CD4-positive, CD25-positive, alpha-beta regulatory T cell (primary cell): ENCODE results near the gene TEAD3. TPM values are rescaled to one million over a fixed set of nuclear protein-coding genes. Genes with fewer than 3 reads are reported as not detected.

Experiments
- ATAC-seq, 2 donors: fragments of 150-1000 bp; cut with Tn5 transposase; one replicate each; pipeline ENCODE4 v1.10.0; 2021; ENCODE audit warnings: low read depth in 2 of 2, moderate number of reproducible peaks in 2 of 2, moderate library complexity in 1 of 2
- DNase-seq, 3 donors: peaks; one replicate each; pipeline versions ENCODE4 v3.0.0 to v3.0.0-alpha.2; 2012 to 2022; ENCODE audit warnings: mixed read lengths in 1 of 3
- H3K27ac ChIP-seq: one replicate; pipeline ENCODE4 v1.7.0; 2013; ENCODE audit warnings: mild to moderate bottlenecking, low read length; ENCODE audit not compliant: insufficient read depth, poor library complexity, severe bottlenecking
- H3K27me3 ChIP-seq: one replicate; pipeline ENCODE4 v1.7.0; 2013; ENCODE audit warnings: low read length; ENCODE audit not compliant: control insufficient read depth, insufficient read depth
- H3K36me3 ChIP-seq: one replicate; pipeline ENCODE4 v1.7.0; 2013; ENCODE audit warnings: mild to moderate bottlenecking, low read length, moderate library complexity; ENCODE audit not compliant: control insufficient read depth, insufficient read depth
- H3K4me1 ChIP-seq: 2 replicates; pipeline ENCODE4 v1.7.0; 2013; ENCODE audit warnings: mild to moderate bottlenecking, low read length; ENCODE audit not compliant: insufficient read depth, control insufficient read depth, poor library complexity, severe bottlenecking
- H3K4me3 ChIP-seq: one replicate; pipeline ENCODE4 v1.7.0; 2013; ENCODE audit warnings: low read depth, mild to moderate bottlenecking, low read length, moderate library complexity
- H3K9me3 ChIP-seq, 2 experiments: 1 replicate in 1 of 2; 2 replicates in 1 of 2; pipeline ENCODE4 v1.7.0; 2013; ENCODE audit warnings: low read length in 2 of 2, mild to moderate bottlenecking in 1 of 2, moderate library complexity in 1 of 2; ENCODE audit not compliant: control insufficient read depth in 2 of 2
- H3K27ac Mint-ChIP-seq, 3 donors: one replicate each; pipeline ENCODE4 v1.8.0; 2020 to 2022; ENCODE audit warnings: mild to moderate bottlenecking in 3 of 3, mixed read lengths in 3 of 3, moderate library complexity in 2 of 3
- H3K27me3 Mint-ChIP-seq: one replicate; pipeline ENCODE4 v1.8.0; 2022; ENCODE audit warnings: mild to moderate bottlenecking, mixed read lengths
- H3K36me3 Mint-ChIP-seq: one replicate; pipeline ENCODE4 v1.8.0; 2020; ENCODE audit warnings: mixed read lengths
- H3K4me1 Mint-ChIP-seq, 4 donors: one replicate each; pipeline ENCODE4 v1.8.0; 2020 to 2022; ENCODE audit warnings: mixed read lengths in 4 of 4, mild to moderate bottlenecking in 1 of 4
- H3K4me3 Mint-ChIP-seq, 4 donors: one replicate each; pipeline ENCODE4 v1.8.0; 2020 to 2022; ENCODE audit warnings: mild to moderate bottlenecking in 4 of 4, mixed read lengths in 4 of 4, moderate library complexity in 3 of 4
- H3K9me3 Mint-ChIP-seq, 7 donors: one replicate each; pipeline ENCODE4 v1.8.0; 2020 to 2022; ENCODE audit warnings: mixed read lengths in 7 of 7, mild to moderate bottlenecking in 3 of 7, moderate library complexity in 2 of 7
- polyA plus RNA-seq, 4 donors: library from polyadenylated mRNA; unstranded; fragments of 300-500 nt; fragmentation: Illumina TruSeq; gene quantifications; one replicate each; pipeline ENCODE4 v1.2.3, GENCODE V29; 2021
- total RNA-seq: library from RNA; stranded (reverse); gene quantifications from one replicate; pipeline ENCODE4 v1.2.3, GENCODE V29; 2022

TEAD3 gene
- total and polyA plus RNA-seq, 5 donors from 2014 or later: 0.18 to 0.24 (median 0.20) TPM; not detected in 2

DNA sequence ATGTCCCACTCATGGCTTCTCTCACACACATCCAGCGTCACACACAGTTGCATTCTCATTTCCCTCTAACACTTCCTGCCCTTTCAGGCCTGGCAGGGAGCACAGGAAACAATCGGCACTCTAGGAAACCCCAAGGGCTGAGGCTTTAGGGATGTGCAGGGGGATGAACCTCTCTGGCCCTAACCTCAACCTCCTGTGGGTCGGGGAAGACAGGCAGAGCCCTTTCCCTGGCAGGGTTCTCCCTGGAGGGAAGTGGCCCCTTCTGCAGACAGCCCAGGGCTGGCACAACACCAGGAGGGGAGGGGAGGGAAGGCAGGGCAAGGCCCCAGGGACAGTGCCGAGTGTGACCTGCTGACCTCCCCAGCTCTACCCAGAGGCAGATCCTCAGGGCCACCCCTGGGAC lies 2.7 kb downstream of the TEAD3 start:
- H3K27ac ChIP-seq: no peak overlapping the region
- ATAC-seq: no peak
- no peaks in the 10 kb centered on the region for H3K36me3 ChIP-seq
- Mint-ChIP-seq H3K4me1 (peaks cover 0 to 27% (median 4%) of the 10 kb centered on the region in 4 donors), H3K27ac (peak overlapping the region in 1 of 3 donors; percentile 47), H3K4me3 (peak overlapping the region in 3 of 4 donors; percentile 26 to 53 (median 32)), H3K9me3 (peaks cover 0 to 2% (median 0%) of the 10 kb centered on the region in 7 donors), H3K36me3 (no peaks in the 10 kb centered on the region), H3K27me3 (peaks cover 20% of the 10 kb centered on the region)
- H3K9me3 ChIP-seq: no peaks in the 10 kb centered on the region
- H3K4me1 ChIP-seq: peaks cover 17% of the 10 kb centered on the region
- DNase-seq: no peak
- no peak overlapping the region for H3K4me3 ChIP-seq
- peaks cover 7% of the 10 kb centered on the region for H3K27me3 ChIP-seq

DNA sequence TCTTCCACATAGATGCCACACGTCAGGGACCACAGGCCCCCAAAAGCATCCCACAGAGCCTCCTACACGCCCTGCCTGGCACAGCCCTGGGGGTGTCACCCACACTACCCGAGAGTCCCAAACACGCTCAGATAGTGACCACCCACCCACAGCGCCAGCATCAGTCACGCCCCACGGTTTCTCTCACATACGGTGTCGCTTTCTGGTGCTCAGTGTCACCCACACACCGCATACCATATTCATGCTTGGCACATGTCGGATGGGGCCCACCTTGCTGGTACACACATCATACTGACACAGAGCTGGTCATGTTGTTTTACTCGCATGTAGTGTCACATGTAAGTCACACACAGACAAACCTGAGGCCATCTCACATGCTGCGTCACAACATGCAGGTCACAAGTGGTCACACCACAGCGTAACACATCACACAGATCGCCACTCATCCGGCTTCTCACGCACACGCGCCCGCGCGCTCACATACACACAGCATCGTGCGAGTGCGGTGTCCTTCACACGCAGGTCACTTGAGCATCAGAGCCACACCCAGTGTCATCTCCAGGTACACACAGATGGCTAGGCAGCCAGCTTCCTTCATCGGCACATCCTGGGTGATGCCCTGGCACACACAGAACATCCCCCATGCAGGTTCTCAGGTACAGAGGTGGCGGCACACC lies 3.4 kb downstream of the TEAD3 start:
- peaks cover 0 to under 1% (median 0%) of the 10 kb centered on the region in 7 donors for H3K9me3 Mint-ChIP-seq
- H3K4me3 Mint-ChIP-seq: peak overlapping the region in 2 of 4 donors; percentile 53 to 54
- peak overlapping the region in 1 of 3 donors; percentile 36 for H3K27ac Mint-ChIP-seq

GRCh38 chr6:35492974-35493284 lies 4.0 kb downstream of the TEAD3 start:
- Histone ChIP-seq H3K9me3 (no peaks in the 10 kb centered on the region), H3K36me3 (no peaks in the 10 kb centered on the region), H3K27me3 (peaks cover 2% of the 10 kb centered on the region), H3K27ac (no peak overlapping the region), H3K4me3 (no peak overlapping the region), H3K4me1 (peaks cover 13% of the 10 kb centered on the region)
- H3K27ac Mint-ChIP-seq: peak overlapping the region in 2 of 3 donors; percentile 36 to 43
- peaks cover 10% of the 10 kb centered on the region for H3K27me3 Mint-ChIP-seq
- no peaks in the 10 kb centered on the region for H3K9me3 Mint-ChIP-seq
- no peak for ATAC-seq
- H3K4me3 Mint-ChIP-seq: peak overlapping the region in 1 of 4 donors; percentile 8
- no peaks in the 10 kb centered on the region for H3K36me3 Mint-ChIP-seq
- H3K4me1 Mint-ChIP-seq: peaks cover 0 to 20% (median 1%) of the 10 kb centered on the region in 4 donors
- no peak for DNase-seq

More for the DNA sequence above, 3.4 kb downstream of the TEAD3 start:
- Histone ChIP-seq H3K4me1 (peaks cover 17% of the 10 kb centered on the region), H3K27ac (no peak overlapping the region), H3K27me3 (peaks cover 2% of the 10 kb centered on the region), H3K4me3 (no peak overlapping the region), H3K36me3 (no peaks in the 10 kb centered on the region), H3K9me3 (no peaks in the 10 kb centered on the region)
- ATAC-seq (no peak), DNase-seq (no peak)
- H3K27me3 Mint-ChIP-seq: peaks cover 13% of the 10 kb centered on the region
- no peaks in the 10 kb centered on the region for H3K36me3 Mint-ChIP-seq
- H3K4me1 Mint-ChIP-seq: peaks cover 0 to 23% (median 2%) of the 10 kb centered on the region in 4 donors

GRCh38 chr6:35492258-35492973 lies 4.5 kb downstream of the TEAD3 start:
- Histone ChIP-seq H3K9me3 (no peaks in the 10 kb centered on the region), H3K36me3 (no peaks in the 10 kb centered on the region), H3K4me1 (peaks cover 8% of the 10 kb centered on the region), H3K27ac (no peak overlapping the region), H3K27me3 (peaks cover 2% of the 10 kb centered on the region), H3K4me3 (no peak overlapping the region)
- Mint-ChIP-seq H3K9me3 (no peaks in the 10 kb centered on the region), H3K36me3 (no peaks in the 10 kb centered on the region), H3K4me3 (no peak overlapping the region), H3K4me1 (peaks cover 0 to 20% (median 1%) of the 10 kb centered on the region in 4 donors), H3K27me3 (peaks cover 10% of the 10 kb centered on the region), H3K27ac (peak overlapping the region in 2 of 3 donors; percentile 36 to 43)
- no peak for ATAC-seq
- DNase-seq: no peak

DNA sequence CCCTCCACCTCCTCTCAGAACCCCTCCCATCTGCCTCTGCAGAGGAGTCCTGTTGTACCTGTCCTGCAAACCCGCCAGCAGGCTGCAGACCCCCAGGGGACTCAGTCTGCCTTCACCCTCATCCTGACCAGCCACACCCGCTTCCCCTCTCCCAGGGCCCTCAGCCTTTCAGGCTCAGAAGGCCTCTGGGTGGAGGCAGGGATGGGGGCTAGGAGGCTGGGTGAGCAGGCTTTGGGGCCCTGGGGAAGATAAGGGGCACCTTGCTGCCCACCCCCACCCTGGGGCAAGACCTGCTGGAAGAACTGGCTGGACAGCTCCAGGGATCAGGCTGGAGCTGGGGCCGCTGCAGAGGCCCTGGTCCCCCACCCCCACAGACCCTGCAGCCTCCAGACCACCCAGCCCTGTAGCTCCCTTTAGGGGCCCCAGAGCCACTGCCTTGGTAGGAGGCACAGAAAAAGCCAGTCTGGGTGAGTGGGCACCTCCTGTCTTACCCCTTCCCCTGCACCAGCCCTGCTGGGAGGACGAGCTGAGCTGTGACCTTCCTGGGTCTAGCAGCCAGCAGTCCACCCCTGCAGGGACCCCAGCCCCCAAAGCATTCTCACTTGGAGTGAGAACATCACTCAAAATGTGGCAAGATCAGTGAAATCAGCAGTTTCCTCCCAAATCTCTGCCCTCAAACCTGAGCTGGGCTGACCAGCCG lies 5.2 kb downstream of the TEAD3 start:
- Histone ChIP-seq H3K27ac (no peak overlapping the region), H3K36me3 (no peaks in the 10 kb centered on the region), H3K4me1 (peaks cover 5% of the 10 kb centered on the region), H3K9me3 (no peaks in the 10 kb centered on the region), H3K4me3 (no peak overlapping the region), H3K27me3 (peaks cover 2% of the 10 kb centered on the region)
- Mint-ChIP-seq H3K4me1 (peaks cover 0 to 20% (median 1%) of the 10 kb centered on the region in 4 donors), H3K4me3 (no peak overlapping the region), H3K9me3 (no peaks in the 10 kb centered on the region), H3K36me3 (no peaks in the 10 kb centered on the region), H3K27me3 (peaks cover 10% of the 10 kb centered on the region), H3K27ac (no peak overlapping the region)
- ATAC-seq (no peak), DNase-seq (no peak)

DNA sequence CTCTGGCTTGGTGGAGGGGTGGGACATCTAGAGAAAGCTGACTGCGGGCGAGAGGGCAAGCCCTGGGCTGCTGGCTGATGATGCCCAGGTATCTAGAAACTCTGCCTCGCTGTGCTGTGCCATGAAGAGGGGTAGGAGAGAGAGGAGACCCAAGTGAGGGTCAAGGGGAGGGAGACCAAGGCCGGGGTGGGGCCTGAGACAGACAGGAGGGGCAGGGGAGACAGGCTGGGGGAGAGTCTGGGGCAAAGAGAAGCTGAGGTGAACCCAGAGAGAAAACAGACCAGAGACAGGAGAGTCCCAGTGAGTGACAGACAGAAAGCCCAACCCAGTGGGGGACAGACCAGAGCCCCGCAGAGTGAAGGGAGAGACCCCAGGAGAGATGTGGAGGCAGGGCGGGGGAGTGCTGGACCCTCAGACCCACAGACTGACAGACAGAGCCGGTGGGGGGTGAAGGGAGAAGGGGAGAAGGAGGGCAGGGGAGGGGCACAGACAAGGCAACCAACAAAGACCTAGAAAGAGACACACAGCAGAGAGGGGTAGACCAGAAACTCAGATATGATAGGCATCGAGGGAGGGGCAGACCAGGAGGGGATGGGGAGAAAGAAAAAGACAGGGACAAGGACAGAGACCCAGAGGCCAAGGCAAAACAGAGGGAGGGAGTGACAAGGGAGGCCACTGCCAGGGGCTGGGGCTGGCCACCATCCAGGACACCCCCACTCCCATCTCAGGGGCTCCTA lies 5.9 kb downstream of the TEAD3 start:
- Histone ChIP-seq H3K9me3 (no peaks in the 10 kb centered on the region), H3K36me3 (no peaks in the 10 kb centered on the region), H3K27me3 (peaks cover 2% of the 10 kb centered on the region), H3K4me3 (no peak overlapping the region), H3K27ac (no peak overlapping the region), H3K4me1 (no peaks in the 10 kb centered on the region)
- Mint-ChIP-seq H3K9me3 (no peaks in the 10 kb centered on the region), H3K36me3 (no peaks in the 10 kb centered on the region), H3K4me1 (peaks cover 0 to 19% (median 1%) of the 10 kb centered on the region in 4 donors), H3K27me3 (peaks cover 10% of the 10 kb centered on the region), H3K4me3 (no peak overlapping the region), H3K27ac (no peak overlapping the region)
- no peak for DNase-seq
- no peak for ATAC-seq

DNA sequence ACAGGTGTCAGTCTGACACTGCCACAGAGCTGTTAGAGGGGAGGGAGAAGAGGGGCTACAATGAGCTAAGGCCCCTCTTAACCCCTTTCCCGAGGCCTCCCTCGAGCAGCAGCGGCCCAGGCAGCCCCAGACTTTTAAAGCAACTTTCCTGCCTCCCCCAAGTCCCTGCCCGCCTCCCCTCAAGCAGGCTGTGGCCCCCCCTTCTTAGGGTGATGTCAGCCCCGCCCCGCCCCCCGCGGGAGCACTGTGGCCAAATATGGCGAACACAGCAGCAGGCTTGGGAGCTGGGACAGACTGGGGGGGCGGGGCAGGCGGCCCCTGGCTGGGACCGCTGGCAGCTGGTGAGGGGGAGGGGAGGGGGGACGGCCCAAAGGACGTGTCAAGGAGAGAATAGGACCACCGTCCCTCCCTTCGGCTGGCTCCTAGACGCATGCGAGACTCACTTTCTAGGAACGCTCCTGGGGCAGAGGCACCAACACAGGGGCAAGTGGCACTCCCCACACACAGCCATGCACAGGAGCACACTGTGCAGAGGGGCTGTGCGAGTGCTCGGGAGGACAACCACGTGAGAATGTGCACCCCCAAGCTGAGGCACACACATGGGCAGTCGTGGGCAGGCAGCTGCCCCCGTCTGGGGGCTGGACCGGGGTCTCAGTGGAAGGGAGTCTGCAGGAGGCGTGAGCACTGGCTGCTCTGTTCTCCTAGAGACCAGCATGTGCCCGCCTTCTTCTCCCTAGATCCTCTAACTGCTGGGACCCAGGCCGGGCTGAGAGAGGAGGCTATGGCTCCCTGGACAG lies 6.7 kb downstream of the TEAD3 start:
- no peaks in the 10 kb centered on the region for H3K36me3 Mint-ChIP-seq
- no peak for DNase-seq
- H3K4me3 Mint-ChIP-seq: no peak overlapping the region
- H3K9me3 Mint-ChIP-seq: no peaks in the 10 kb centered on the region
- peaks cover 0 to 13% (median 1%) of the 10 kb centered on the region in 4 donors for H3K4me1 Mint-ChIP-seq
- no peak for ATAC-seq
- peaks cover 4% of the 10 kb centered on the region for H3K27me3 Mint-ChIP-seq
- H3K4me3 ChIP-seq: no peak overlapping the region
- H3K27ac Mint-ChIP-seq: no peak overlapping the region
- no peaks in the 10 kb centered on the region for H3K4me1 ChIP-seq
- peaks cover 2% of the 10 kb centered on the region for H3K27me3 ChIP-seq
- H3K36me3 ChIP-seq: no peaks in the 10 kb centered on the region
- H3K27ac ChIP-seq: no peak overlapping the region
- H3K9me3 ChIP-seq: no peaks in the 10 kb centered on the region
